Transverse colon (tissue), 4 donors: ENCODE results near the gene MUL1.
A peak's percentile ranks its signal among the peaks of the same experiment; 100 is the strongest.

Experiments used
- CTCF ChIP-seq, 5 experiments: fragments of 200-600 bp in 3 of 5; fragments of 450-650 bp in 2 of 5; sonication (generic) in 3 of 5; IDR thresholded peaks; 1 replicate in 2 of 5; 2 replicates in 3 of 5; pipeline ENCODE4 v1.5.1; 2016 to 2017; ENCODE audit warnings: antibody characterized with exemption in 5 of 5, inconsistent platforms in 3 of 5, mild to moderate bottlenecking in 2 of 5, moderate library complexity in 1 of 5
- EP300 ChIP-seq: sonication (generic); formaldehyde crosslinking; IDR thresholded peaks from one replicate; pipeline ENCODE4 v1.6.1; 2017; ENCODE audit warnings: antibody characterized with exemption, low read depth
- POLR2A ChIP-seq: fragments of 450-650 bp; IDR thresholded peaks from one replicate; pipeline ENCODE4 v1.6.1; 2016; ENCODE audit warnings: antibody characterized with exemption, mild to moderate bottlenecking, moderate library complexity
- POLR2AphosphoS5 ChIP-seq, 3 donors: sonication (generic); formaldehyde crosslinking; IDR thresholded peaks; one replicate each; pipeline ENCODE4 v1.6.1; 2016; ENCODE audit warnings: antibody characterized with exemption in 3 of 3

DNA sequence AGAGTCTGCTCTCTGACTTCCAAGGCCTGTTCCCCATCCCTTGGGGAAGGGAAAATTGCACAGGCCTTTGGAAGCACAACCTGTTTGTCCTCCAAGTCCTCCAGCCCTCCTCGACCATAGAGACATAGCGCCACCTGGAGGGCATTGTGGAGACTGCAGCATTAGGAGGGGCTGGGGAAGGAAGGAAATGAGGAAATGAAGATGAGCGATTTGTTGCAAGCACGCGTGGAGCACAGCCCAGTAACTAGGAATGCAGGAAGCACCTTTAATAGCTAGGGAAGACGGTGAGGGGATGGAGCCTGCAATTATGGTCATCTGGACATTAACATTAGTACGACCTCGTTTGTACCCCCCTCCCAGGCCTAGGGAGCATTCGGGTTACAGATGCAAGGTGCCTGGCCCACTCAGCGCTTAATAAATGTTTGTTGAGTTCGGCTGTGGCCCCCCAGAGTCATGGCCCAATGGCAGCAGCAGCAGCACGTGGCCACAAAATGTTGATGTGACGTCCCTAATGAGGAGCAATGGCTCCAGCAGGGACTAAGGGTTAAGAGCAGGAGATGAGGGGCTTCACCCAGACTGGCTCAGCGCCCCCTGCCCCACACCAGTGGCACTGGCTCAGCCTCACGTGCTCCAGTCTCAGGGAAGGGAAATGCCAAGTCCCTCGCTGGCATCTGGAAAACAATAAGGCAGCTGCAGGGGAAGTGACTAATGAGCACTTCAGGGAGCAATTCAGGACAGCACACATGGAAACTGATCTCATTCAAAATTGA, 13.9 kb downstream of the MUL1 start:
- TF ChIP-seq EP300: no peak
- TF ChIP-seq CTCF (IDR thresholded peaks at IDR 0.05): peak; percentile 96 to 99 (median 98)
- no peak for TF ChIP-seq POLR2A
- TF ChIP-seq POLR2AphosphoS5 (IDR thresholded peaks at IDR 0.05): no peak
